Stomach smooth muscle (tissue), 2 donors: ENCODE measurements around the gene CLCN7.
"Not testable (repeated sequence)": the region's sequence is repeated elsewhere in the genome, so short reads cannot be mapped to it uniquely, and the experiment has no call there.

Experiments
- H3K27ac ChIP-seq: one replicate; pipeline ENCODE4 v1.7.0; 2013; ENCODE audit warnings: mild to moderate bottlenecking, low read length, inconsistent platforms
- H3K27me3 ChIP-seq, 2 donors: one replicate each; pipeline ENCODE4 v1.7.0; 2013; ENCODE audit warnings: low read length in 2 of 2; ENCODE audit not compliant: insufficient read depth in 2 of 2, control insufficient read depth in 1 of 2
- H3K36me3 ChIP-seq, 2 donors: one replicate each; pipeline ENCODE4 v1.7.0; 2013; ENCODE audit warnings: low read length in 2 of 2; ENCODE audit not compliant: control insufficient read depth in 2 of 2, insufficient read depth in 2 of 2
- H3K4me1 ChIP-seq: one replicate; pipeline ENCODE4 v1.7.0; 2013; ENCODE audit warnings: low read length; ENCODE audit not compliant: control insufficient read depth, insufficient read depth
- H3K4me3 ChIP-seq, 2 donors: one replicate each; pipeline ENCODE4 v1.7.0; 2013; ENCODE audit warnings: low read length in 2 of 2
- H3K9ac ChIP-seq, 2 donors: one replicate each; pipeline ENCODE4 v1.7.0; 2013; ENCODE audit warnings: low read length in 2 of 2, mild to moderate bottlenecking in 1 of 2
- H3K9me3 ChIP-seq, 2 donors: one replicate each; pipeline ENCODE4 v1.7.0; 2013; ENCODE audit warnings: low read length in 2 of 2; ENCODE audit not compliant: control insufficient read depth in 2 of 2
- donor health status: healthy.
- donor health status: Pancreatic carcinoma.

The CLCN7 gene

GRCh38 chr16:1485847-1486496 is 11.1 kb upstream of the CLCN7 start:
- no peaks in the 10 kb centered on the region for H3K9me3 ChIP-seq
- H3K27me3 ChIP-seq = no peaks in the 10 kb centered on the region
- no peaks in the 10 kb centered on the region for H3K4me1 ChIP-seq
- H3K27ac ChIP-seq = no peak overlapping the region
- no peak overlapping the region for H3K4me3 ChIP-seq
- H3K36me3 ChIP-seq = no peaks in the 10 kb centered on the region
- no peak overlapping the region for H3K9ac ChIP-seq

DNA sequence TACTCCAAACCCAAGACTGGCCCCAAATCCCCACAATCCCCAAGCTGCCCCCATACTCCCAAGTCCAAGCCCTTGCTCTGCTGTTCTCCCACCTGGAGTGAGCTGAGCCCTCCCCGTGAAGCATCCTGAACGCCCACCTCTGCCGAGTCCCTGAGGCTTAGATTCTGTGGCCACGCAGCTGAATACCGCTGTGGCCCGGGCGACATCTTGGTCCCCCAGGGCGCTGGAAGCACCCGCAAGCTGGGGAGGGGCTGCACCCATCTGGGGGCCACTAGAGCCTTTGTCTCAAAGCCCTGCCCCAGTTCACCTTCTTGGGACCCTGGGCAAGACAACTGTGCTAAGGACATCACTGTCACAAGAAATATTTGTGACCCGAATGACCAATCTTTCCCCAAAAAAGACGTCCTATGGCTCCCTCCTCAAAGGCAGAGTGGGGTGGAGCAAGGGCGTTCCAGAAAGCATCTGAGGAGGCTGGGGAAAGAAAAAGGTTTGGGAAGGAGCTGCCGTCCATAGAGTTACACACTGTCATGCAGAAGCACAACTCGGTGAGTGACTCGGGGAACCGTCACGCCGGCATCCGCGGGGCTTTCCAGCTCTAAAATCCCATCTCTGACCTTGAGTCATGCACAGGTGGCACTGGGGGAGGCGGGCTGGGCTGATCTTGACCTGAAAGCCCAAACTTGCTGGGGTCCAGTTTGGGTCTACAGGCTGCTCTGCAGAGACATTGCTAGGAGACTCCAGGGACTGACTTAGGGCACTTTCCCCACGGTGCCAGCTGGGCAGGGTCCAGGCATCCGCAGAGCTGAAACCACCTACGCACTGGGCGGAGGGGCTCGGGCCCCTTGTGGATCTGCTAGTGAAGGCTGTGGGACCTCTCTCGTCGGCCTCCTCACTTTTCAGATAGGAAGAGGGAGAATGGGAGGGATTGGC is 7.3 kb upstream of the CLCN7 start:
- Histone ChIP-seq H3K4me1 (no peaks in the 10 kb centered on the region), H3K27me3 (no peaks in the 10 kb centered on the region), H3K36me3 (no peaks in the 10 kb centered on the region), H3K9ac (no peak overlapping the region), H3K27ac (no peak overlapping the region), H3K4me3 (no peak overlapping the region), H3K9me3 (peaks cover 0 to 1% of the 10 kb centered on the region in 2 donors)

DNA sequence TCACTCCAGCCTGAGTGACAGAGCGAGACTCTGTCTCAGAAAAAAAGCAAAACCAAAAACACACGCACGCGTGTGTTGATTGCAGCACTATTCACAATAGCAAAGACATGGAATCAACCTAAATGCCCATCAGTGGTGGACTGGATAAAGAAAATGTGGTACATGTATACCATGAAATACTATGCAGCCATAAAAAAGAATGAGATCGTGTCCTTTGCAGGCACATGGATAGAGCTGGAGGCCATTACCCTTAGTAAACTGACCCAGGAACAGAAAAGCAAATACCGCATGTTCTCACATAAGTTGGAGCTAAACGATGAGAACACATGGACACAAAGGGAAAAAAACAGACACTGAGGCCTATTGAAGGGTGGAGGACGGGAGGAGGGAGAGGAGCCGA is 4.1 kb upstream of the CLCN7 start:
- not testable (repeated sequence) for H3K27ac ChIP-seq, H3K9ac ChIP-seq, H3K9me3 ChIP-seq, H3K4me3 ChIP-seq, H3K27me3 ChIP-seq, H3K36me3 ChIP-seq
- peaks cover 15% of the 10 kb centered on the region for H3K4me1 ChIP-seq

DNA sequence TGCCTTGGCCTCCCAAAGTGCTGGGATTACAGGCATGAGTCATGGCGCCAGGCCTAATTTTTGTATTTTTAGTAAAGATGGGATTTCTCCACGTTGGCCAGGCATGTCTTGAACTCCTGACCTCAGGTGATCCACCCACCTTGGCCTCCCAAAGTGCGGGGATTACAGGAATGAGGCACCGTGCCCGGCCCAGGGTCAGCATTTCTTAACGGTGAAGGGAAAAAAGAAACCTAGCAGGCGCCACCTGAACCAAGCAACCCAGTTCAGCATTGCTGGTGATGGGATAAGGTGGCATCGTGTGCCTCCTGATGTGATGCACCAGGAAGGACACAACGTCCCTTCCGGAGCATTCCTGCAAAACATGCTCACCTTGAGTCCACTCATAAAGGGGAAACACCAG is 2.2 kb upstream of the CLCN7 start:
- no peaks in the 10 kb centered on the region for H3K27me3 ChIP-seq
- no peaks in the 10 kb centered on the region for H3K36me3 ChIP-seq
- H3K9ac ChIP-seq = no peak overlapping the region
- H3K4me1 ChIP-seq = peaks cover 24% of the 10 kb centered on the region
- no peak overlapping the region for H3K4me3 ChIP-seq
- no peak overlapping the region for H3K27ac ChIP-seq
- H3K9me3 ChIP-seq = peaks cover 0 to 2% of the 10 kb centered on the region in 2 donors

DNA sequence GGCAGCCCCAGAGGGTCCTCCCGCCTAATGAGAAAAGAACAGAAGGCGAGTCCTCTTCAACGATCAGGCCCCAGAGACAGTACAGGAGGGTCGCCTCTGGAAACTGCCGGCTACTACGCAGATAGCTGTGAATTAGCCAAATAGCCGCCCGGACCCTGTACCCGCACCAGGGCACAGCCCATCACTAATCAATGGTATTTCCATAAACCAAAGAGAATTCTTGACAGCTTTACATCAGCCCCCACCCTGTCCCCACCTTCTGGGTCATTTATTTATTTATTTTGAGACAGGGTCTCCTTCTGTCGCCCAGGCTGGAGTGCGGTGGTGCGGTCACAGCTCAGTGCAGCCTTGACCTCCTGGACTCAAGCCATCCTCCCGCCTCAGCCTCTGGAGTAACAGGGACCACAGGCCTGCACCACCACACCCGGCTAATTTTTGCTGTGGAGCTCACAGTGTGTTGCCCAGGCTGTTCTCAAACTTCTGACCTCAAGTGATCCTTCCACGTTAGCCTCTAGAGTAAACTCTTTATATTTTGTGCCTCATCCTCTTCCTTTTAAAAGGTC is 805 bp upstream of the CLCN7 start:
- Histone ChIP-seq H3K36me3 (no peaks in the 10 kb centered on the region), H3K27me3 (no peaks in the 10 kb centered on the region), H3K27ac (peak overlapping the region; percentile 85), H3K9me3 (peaks cover 0 to 2% of the 10 kb centered on the region in 2 donors), H3K4me1 (peaks cover 28% of the 10 kb centered on the region), H3K4me3 (peak overlapping the region; percentile 83 to 90), H3K9ac (peak overlapping the region; percentile 92 to 97)

DNA sequence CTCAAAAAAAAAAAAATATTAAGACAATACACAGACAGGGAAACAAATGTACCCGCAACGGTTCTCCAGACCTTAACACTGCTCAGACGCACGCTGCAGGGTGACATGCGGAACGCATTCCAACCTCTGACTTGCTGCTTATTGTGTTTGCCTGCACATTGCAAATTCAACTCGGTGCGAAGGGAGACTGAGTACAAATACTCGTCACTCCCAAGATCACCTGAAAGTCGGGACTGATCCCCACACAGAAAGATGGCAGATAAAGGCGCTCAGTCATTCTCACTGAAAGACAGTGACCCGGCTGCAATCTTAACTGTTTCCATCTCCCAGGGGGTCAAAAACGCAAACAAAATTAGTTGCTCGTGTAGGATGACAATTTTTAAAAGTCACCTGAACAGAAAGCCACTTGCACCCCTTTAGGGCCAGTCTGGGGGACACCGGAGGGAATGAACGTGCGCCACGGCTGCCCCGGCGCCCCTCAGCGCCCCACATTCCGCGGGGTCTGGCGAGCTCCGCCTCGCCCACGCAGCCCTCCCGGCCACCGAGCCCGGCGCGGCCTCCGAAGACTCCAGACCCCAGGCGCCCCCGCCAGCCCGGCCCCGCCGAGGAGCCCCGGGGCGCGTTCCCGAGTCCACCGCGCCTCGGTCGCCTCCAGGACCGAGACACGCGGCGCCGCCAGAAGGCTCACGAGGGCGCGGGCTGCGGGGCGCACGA is 589 bp downstream of the CLCN7 start:
- H3K36me3 ChIP-seq = no peaks in the 10 kb centered on the region
- peaks cover 0 to 2% of the 10 kb centered on the region in 2 donors for H3K9me3 ChIP-seq
- H3K4me3 ChIP-seq = peak overlapping the region; percentile 83 to 90
- H3K27ac ChIP-seq = no peak overlapping the region
- H3K27me3 ChIP-seq = no peaks in the 10 kb centered on the region
- H3K9ac ChIP-seq = peak overlapping the region; percentile 92 to 97
- peaks cover 31% of the 10 kb centered on the region for H3K4me1 ChIP-seq

- H3K4me1 ChIP-seq = peaks cover 31% of the 10 kb centered on the region
- H3K27ac ChIP-seq = no peak overlapping the region
- peaks cover 0 to 2% of the 10 kb centered on the region in 2 donors for H3K9me3 ChIP-seq
- no peaks in the 10 kb centered on the region for H3K36me3 ChIP-seq
- H3K27me3 ChIP-seq = no peaks in the 10 kb centered on the region
- H3K9ac ChIP-seq = peak overlapping the region in 1 of 2 donors; percentile 32
- H3K4me3 ChIP-seq = no peak overlapping the region
Measured at GRCh38 chr16:1472974-1473373, 1.9 kb downstream of the CLCN7 start.

DNA sequence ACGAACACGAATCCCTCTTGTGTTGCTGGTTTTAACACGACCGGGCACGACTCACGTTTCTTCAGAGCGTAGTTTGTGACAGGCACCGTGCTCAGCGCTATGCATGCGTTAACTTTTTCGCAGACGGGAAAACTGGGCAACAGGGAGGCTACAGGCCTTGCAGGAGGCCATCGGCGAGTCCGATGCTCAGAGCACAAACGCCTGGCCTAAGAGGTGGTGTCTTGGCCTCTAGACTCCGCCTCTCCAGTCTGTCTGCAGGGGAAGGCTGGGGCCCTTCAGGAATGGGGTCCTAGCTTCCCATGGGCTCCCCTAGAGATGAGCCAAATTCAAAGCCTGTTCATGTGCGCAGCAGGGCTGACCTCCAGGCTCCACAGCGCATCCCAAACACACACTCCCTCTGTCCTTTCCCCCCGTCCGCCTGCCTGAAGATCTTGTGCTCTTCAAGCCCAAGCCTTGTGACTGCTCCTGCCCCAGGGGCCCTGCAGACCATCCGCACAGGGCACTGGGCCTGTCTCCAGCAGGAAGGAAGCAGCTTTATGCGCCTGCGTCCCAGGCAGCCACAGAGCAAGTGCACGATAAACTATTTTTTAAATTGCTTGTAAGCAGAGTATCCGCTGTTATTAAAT is 3.1 kb downstream of the CLCN7 start:
- no peaks in the 10 kb centered on the region for H3K36me3 ChIP-seq
- peaks cover 31% of the 10 kb centered on the region for H3K4me1 ChIP-seq
- no peak overlapping the region for H3K4me3 ChIP-seq

DNA sequence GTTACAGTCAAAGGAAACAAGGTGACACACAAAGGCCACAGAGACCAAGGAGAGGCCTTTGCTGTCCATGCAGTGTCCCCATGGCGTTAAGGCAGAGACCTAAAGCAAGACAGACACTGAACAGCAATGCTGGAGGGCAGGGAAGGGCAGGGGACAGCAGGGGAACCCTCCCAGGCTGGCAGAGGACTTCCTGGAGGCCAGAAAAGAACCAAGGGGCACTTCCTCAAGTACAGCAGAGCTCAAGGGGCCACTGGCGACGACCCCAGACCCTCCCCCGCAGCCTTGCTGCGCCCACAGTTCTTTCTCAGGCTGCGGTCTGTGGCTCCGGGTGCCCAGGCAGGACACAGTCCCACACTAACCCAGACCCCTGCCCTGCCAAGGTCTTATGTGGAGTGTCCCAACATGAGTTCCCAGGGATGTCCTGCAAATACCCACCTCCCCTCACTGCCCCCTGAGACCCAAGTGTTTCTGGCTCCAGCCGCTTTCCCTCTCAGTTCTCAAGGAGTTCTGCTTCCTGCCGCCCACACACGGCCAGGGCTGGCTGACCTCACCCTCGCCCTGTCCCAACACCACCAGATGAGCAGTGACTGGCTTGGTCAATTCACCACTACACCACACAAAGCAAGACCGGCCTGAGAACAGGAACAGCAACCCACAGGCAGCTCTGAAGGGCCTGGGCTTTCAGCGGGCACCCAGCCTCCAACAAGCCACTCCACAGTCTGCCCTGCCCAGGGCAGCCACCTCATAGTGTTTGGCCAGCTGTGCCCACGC is 4.2 kb downstream of the CLCN7 start:
- Histone ChIP-seq H3K9ac (no peak overlapping the region), H3K4me1 (peaks cover 27% of the 10 kb centered on the region), H3K9me3 (no peaks in the 10 kb centered on the region), H3K36me3 (no peaks in the 10 kb centered on the region), H3K27ac (no peak overlapping the region), H3K4me3 (no peak overlapping the region), H3K27me3 (no peaks in the 10 kb centered on the region)

More for the DNA sequence above, 3.1 kb downstream of the CLCN7 start:
- H3K9me3 ChIP-seq = no peaks in the 10 kb centered on the region
- no peak overlapping the region for H3K27ac ChIP-seq
- H3K9ac ChIP-seq = no peak overlapping the region
- H3K27me3 ChIP-seq = no peaks in the 10 kb centered on the region
